Amygdala (tissue), 56 donors: ENCODE results near the gene PHF2.

Experiments
- DNase-seq, 56 donors: peaks; one replicate each; lab custom pipeline; 2025; lab: John Stamatoyannopoulos, UW

PHF2 gene

DNA sequence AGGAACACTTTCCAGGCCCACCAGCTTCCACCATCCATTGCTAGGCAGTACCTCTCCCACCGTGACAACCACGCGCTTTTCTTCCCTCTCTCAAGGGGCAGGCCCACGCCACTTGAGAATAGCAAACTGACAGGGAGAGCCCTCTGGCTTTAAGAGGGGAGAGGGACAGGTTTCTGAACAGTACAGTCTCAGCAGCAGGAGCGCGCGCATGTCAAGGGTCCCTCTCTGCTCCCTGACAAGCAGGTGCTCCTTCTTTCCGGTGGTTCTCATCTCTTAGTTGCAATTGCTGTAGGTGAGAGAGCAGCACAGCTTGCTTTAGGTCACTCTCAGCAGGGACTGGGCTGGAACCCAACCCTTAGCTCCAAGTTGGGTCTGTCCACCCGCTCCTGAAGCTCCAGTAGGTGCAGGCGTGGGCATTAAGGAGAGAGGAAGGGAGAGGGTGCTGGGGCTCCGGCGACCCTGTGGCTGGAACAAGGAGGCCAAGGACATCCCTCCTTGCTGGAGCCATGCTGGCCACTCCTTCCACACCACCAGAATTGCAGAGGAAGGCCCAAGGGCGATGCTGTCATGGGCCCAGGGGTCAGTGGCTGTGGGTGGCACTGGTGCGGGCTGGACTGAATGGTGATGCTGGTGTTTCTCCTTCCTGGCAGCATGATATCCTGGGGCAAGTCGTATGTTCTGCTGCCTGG is 9.0 kb upstream of the PHF2 start:
- DNase-seq: peak in 1 of 56 donors; percentile 48

DNA sequence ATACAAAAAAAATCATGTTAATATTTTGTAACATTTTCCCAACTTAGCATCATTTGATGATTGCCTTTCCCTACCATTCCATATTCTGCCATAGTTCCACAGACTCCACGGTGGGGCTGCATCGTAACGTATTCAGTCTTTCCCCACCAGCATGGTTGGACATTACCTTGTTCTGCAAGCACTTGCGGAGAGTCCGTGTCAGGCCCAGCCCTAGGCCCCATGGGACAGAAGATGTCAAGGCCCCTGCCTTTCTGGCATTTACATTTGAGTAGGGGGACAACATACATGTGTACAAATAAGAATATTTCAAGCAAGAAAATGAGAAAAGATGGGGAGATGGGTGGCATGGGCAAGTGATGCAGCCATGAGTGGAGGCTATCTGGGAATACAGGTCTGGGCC is 8.2 kb upstream of the PHF2 start:
- no peak for DNase-seq

DNA sequence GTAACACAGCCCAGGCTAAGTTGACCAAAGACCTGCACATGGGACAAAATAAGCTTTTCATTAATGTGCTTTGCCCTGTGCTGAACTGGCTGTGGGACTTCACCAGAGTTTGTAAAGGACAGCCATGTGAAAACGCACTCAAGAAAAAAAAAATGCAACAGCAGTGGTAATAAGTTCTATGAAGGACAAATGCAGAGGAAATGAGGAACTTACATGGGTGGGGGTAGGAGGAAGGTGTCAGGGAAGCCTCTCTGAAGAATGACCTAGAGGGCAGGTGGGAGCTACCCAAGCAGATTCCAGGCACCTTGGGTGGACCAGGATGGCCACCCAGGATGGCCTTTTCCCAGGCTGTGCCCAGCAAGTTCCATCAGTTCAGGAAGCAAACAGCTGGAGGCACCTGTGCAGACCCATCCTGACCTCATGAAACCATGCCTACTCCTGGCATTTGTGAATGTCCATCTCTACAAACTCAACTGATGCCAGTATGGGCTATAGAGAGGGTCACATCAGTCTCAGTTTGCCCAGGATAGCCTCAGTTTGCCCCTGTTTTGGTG is 6.7 kb upstream of the PHF2 start:
- DNase-seq: no peak

DNA sequence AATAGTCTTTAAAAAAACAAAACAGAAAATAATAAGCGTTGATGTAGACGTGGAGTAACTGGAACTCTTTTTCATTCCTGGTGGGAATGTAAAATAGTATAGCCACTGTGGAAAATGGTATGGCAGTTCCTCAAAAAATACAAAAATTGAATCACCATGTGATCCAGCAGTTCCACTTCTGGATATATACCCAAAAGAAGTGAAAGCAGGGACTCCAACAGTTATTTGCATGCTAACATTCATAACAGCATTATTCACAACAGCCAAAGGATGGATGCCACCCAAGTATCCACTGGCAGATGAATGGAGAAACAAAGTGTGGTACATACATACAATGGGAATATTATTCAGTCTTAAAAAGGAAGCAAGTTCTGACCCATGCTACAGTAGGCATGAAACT is 4.2 kb upstream of the PHF2 start:
- DNase-seq: no peak

DNA sequence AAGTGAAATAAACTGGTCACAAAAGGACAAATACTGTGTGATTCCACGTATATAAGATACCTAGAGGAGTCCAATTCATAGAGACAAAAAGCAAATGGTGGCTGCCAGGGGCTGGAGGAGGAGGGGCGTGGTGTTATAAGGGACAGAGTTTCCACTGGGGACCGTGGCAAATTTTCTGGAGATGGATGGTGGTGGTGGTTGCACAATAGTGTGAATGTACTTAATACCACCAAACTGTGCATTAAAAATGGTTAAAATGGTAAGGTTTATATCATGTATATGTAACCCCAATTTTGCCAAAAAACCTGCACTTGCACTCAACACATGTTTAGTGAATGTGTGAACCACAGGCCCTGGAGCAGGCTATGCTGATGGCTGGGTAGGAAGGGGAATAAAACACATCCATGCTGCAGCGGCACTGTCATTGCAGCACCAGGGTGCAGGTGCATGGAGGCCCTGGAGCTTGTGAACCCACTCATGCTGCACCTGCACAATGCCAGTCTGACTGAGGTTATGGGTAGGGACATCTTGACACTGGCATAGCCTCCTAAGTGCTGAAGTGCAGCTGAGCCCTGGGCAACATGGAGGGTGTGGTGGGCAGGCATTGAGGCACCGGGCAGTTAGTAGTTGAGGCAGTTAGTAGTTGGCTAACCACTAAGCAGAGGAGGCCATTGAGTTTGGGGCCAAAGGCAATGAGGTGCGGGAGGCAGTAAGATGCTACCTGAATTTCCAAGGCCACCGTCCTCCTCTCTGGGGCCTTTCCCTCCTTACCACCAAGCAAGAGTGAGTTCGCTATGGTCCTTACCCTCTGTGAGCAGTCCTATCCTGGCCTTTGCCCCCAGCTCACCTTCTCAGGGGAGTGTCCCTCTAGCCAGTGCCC is 3.5 kb upstream of the PHF2 start:
- DNase-seq: no peak

DNA sequence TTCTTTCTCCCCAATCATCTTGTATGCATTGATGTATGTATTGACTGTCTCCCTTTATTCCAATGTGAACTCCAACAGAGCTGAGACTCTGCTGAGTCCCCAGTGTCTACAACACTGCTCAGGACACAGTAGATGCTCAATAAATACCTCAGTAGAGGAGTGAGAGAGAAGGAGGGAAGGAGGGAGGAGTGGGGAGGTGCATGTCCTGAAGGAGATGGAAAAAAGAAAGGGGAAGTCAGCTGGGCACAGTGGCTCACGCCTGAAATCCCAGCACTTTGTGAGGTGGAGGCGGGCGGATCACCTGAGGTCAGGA is 2.9 kb upstream of the PHF2 start:
- no peak for DNase-seq

DNA sequence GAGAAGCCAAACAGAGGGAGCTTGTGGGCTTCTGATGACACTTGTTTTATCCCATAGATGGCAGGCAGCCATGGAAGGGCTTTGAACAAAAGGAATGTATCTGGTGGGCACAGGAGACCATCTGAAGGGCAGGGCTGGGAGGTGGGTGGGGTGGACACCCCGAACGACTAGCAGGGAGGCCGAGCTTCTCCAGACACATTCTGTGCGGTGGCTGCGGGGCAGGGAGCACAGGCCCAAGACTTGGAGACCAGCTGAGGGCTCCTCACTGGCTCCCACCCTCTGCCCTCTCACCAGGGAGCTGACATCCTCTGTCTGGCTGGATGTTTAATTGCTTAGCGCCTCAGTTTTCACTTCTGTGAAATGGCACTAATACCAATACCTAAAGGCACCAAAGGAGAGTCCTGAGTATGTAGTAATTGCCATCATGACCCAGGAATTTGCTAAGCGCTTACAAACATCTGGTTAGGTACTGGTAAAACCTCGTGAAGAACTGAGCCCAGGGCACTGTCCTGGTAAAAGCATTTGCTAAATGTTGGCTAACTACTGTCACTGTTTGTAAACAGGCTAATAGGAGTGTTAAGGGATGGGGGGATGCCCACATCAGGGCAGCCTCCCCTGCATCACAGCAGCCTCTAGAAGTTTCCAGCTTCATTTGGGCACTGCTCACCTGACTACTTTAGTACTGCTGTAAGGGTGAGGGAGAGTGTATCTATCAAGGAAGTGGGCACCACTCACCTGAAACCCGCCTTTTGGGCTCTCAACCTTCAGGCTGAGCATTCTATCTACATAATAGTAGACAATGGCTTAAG is 2.1 kb upstream of the PHF2 start:
- no peak for DNase-seq

DNA sequence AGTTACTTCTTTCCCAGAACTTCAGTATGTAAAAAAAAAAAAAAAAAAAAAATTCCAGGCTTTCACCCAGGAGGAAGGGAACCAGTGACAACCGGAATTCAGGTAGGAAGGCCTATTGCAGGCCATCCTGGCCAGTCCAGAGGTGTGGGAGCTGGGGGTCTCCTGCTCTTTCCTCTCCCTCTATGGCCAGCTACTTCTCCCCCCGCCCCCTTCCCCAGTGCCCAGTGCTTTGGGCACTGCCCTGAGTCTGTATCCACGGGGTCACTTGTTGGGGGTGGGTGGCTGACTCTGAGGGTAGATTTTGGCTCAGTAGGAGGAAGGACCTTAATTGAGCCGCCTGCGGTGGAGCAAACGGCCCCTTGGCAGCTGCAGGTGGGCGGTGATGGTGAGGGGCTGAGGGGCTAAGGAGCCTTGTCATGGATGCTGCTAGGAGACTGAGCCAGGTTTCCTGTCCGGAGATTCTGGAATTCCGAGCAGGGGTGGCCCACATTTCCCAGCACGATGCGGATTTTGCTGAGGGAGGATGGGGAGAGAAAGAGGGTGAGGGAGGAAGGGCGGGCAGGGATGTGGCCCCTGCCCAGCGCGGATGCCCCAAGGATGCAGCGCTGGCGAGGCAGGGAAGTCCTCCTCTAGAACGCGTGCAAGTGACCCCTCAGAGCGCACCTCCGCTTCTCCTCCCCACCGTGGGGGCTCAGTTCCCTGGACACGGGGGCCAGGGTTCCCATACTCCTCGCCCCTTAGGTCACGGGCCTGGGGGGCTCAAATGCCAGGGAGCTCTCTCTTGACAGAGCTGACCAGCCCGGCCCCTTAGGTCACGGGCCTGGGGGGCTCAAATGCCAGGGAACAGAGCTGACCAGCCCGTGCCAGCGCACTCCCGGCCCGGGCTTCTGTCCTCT is 1.2 kb upstream of the PHF2 start:
- no peak for DNase-seq

DNA sequence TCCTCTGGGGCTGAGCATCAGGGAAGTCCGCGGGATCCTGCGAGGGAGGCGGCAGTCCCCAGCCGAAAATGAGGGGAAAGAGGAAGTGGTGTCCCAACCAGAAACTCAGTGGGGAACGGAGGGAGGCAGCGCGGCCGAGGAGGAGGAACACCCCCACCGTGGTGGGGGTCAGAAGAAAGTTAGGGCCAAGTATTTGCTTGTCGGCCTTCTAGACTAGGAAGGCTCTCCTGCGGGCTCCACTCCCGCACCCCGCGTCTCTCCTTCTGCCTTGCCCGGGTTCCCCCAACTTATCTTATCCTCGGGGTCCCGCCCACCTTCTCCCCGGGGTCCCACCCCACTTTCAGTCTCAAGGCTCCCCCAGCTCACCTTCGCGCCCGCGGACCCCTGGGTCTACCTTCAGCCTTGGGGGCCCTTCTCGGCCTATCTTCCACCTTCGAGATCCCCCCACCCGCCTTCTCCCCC is 557 bp upstream of the PHF2 start:
- peak in 20 of 56 donors; percentile 18 to 62 (median 36) for DNase-seq

DNA sequence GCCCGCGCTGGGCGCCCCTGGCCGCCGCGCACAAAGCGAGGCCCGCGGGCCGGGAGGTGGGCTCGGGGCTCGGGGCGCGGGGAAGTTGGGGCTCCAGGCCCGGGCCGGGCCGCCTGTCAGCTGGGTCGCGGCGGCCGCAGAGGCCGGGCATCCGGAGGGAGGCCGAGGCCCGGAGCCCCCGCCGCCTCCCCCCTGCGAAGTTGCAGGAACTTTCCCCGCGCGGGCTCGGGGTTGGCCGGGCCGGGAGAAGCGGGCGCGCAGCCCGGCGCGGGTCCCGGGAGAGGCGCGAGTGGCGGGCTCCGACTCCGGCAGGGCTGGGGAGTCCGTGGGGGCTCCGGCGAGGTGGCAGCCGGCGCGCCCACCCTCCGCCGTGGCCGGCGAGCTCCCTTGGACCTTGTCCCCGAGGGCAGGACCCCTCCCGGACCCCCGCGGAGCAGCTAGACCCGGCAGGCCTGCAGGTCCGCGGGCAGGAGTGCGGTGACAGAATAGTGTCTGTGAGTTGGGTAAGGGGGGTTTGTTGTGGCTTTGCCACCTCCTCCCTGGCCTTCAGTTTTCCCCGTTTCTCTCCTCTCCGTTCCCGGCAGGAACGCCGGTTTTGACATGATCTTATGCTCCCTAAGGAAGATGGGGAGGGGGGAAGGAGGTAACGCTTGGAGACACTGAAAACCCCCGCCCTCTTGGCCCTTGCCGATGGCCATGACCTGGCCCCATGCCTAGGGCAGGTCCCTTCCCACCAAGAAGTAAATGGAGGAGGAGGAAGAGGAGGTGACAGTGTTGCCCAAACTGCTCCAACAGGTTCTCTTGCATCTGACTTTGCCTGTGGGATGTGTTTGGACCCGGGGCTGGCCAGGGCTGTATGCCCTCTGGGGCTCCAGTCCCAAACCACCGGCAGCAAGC is 942 bp downstream of the PHF2 start:
- peak in 4 of 56 donors; percentile 13 to 47 (median 34) for DNase-seq

DNA sequence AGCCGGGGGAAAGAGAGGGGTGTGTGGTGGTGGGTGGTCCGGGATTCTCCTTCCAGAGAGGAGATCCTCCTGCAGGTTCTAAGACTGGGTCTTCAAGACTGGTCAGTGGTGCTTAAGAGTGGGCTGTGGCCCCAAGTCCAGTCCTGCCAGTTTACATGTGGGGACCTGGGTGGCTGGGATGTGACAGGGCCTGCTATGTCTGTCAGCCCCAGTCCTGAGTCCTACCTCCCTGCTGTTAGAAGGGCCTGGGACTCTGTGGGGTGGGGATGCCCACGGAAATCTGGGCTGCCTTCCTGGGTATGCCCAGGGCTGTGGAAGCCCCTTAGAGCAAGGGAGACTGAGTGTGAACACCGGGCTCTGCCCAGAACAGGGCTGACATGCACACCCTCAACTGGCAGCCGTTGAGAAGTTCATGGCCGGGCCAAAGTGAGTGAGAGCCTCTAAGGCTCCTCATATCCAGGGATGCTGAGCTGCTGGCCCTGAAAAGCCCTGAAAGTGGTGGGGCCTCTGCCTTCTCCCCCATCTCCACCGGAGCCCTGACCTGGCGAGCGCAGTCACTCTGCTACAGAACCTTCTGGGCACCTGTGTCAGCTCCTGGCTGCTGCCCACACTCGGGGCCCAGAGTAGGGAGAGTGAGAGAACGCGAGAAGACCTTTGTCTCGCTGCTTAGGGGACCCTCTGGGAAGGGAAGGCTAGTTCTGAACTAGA is 1.7 kb downstream of the PHF2 start:
- peak in 1 of 56 donors; percentile 31 for DNase-seq

DNA sequence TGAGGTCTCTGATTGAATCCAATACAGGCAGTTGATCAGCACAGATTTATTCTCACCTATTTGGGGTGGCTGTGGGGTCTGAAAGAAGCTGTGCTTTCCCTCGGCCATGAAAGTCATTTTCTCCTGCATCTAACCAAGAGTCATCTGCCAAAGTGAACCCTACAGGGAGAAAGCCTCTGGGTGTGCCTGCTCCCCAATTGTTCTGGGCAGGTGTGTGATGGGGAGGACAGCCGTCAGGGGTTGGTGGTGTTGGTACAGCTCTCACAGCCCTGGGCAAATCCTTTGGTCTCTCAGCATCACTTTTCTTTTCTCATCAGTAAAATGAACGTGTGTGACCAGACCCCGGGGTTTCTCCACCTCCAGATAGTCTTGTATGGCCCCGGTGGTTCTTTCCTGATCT is 2.5 kb downstream of the PHF2 start:
- DNase-seq: no peak

DNA sequence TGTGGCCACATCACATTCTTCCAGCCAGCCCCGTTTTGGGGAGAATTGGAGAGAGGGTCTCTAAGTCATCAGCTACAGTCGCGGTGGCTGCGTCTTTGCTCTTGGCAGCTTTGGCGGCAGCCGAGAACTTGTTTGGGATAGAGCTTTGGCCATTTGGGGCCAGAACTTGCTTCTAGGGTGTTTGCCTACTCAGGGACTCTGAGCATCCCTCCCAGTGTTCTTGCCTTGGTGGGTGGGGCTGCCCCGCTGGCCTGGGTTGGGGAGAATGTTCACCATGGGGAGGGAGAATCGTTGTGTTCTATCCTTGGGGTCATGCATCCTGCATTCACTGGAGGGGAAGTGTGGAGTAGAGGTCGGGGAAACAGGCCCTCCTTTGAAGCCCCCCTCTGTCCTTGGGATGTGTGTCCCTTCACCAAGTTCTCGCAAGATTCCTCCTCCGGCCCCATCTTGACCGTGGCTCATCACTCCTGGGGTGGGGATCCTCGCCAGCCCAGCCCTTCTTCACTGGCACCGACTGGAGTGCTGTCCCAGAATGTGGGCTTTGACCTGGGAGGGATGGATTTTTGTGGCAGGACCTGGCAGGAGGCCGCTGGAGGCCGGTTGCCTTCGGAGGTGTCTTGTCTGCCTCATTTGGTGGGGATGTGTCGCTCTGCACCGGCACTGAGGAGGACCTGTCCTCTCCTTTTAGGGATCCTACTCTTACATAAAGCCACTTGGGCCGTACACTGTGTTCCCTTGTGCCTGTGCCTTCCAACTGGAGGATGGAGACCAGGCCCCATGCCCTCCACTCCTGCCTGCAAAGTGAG is 3.5 kb downstream of the PHF2 start:
- DNase-seq: no peak

DNA sequence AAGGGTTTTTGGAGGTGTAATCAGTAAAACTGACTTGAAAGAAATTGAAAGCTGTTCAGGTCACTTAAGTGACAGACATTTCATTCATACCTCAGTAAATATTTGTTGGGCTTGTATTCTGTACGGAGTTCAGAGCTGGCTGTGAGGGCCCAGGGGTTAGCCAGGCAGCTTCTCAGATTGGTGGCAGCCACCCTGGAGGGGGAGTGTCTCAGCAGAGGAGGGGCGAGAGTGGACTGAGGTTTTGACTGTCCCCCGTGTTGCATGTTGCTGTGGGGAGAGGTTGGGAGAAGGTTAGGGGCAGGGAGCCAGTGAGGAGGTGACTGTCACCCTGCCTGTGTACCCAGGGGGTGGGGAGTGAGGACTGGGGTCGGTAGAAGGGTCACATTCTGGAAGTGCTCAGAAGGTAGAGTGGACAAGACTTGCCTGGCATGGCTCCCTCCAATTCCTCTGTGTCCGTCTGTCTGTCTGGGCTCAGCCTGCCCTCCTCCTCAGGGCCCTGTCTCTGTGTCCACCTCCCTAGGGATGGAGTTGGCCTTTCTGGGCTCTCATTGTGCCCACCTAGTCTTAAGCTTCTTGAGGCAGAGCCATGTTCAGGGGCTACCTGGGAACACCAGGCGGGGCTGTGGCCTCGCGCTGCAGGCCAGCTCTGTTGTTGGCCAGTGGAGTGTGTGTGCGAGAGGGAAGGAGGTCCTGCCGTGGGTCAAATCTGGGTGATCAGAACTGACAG is 4.4 kb downstream of the PHF2 start:
- DNase-seq: no peak

DNA sequence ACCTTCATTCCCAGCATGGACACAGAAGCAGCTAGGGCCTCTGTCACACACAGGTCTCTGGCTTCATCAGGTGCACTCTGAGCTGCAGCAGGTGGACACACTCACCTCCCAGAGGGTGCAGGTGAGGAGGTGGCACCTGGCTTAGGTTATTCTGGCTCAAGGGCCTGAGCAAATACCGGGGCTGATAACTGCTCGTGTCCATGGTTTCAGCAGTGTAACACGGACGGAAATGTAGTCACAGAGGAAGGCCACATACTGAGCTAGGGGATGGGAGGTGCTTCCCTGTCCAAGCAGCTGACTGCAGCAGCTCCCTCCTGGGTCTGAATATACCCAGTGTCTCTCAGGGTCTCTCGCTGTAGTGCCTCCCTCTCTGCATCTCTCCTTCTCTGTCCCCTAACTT is 5.7 kb downstream of the PHF2 start:
- DNase-seq: no peak

DNA sequence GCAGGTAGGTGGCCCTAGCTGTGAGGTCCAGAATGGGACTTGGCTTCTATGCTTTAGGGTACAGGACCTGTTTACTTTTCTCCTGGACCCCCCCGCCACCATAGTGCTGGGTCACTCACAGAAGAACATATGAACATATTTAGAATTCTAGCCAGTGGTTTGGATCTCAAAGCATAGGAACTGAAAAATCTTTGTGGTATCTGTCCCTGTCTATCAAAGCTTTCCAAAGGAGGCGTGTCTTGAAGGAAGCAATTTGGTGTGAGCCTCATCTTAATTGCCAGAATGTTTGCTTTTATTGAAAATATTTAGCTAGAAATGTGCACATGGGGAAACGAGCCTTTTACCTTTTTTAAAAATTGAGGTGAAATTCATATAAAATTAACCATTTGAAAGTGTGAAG is 6.2 kb downstream of the PHF2 start:
- no peak for DNase-seq

DNA sequence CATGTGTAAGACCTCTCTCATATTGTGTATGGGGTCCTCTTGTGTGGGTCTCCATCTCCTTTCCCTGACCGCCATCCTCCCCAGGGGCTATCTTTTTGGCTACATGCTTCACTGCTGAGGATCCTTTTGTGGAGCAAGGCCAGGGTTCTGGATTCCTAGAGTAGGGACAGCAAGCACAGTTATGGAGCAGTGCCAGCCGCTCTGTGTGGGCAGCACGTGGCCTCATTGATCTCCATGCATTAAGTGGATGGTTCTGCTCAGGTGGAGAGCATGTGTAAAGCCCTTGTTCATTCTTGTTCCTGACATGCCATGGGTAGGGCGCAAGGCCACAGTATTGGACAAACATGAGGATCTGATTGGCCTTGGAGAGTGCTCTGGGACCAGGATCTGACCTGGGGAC is 8.9 kb downstream of the PHF2 start:
- no peak for DNase-seq
